GM21381 (cell line): ENCODE measurements around the gene CLEC7A.

Experiments
- ATAC-seq: cut with Tn5 transposase; IDR thresholded peaks from one replicate; pipeline ENCODE4 v1.9.1; 2021; ENCODE audit warnings: mild to moderate bottlenecking, moderate library complexity; ENCODE audit not compliant: unreplicated experiment

CLEC7A gene

DNA sequence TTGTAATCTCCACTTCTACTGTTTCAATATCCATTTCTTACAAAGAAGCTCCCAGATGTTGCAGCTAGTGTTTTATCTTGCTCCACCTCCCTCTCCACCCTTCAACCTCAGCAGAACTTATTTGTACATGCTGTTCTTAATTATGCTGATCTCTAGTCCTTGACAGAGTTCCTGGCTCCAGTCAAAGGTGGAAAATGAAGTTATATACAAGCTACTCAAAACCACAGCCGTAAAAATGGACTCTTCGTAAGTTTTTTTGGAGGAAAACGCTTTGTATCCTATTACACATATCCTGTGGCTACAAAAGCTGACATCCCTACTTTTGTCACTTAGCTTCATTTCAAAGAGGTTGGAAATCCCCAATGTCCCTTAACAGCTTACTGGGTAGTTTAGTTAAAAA, 32.5 kb downstream of the CLEC7A start:
- no peak for ATAC-seq

DNA sequence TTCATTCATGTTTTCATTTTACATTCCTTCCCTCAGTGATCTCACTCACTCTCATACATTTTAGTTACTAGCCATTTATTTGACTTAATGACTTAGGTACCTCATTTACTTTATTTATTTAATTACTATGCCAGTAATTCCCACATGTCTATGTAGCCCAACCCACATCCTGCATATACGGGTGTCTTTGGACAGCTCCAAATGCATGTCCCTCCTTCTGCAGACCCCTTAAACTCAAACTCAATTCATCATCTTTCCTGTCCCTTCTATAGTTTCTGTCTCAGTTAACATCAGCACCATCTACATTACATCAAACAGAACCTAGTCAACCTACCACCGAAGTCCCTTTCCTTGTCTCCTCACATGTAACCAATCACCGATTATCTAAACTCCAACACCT, 34.0 kb downstream of the CLEC7A start:
- ATAC-seq: no peak

DNA sequence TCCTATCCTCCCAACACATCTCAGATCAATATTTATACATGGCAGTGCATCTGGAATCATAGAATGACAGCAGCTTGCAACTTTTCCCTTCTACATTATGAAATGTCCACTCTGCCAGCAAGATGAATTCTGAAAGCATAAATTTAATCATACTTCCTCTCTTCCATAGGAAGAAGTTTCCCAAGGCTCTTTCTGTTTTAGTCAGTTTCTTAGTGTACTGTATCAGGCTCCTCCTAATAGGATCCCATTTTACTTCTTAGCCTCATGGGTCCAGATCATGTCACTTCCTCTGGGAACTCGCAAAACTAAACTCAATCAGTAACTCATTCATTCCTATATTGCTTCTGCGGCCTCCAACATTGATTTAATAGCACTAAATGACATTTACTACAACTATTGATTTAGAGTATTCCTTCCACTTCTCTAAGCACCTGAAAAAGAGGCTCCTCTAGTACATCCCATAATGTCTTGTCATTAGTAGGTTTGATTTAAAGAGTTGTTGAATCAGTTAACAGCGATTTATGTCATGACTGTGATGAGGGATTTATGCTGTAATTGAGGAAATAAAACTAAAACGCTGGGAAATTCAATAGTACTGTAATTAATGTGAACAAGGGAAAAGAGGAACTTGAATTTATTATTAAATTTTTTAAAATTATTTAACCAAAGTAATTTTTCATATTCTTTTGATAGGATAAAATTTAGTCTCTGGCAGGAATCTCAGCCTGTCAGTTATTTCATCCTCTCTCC, 35.2 kb downstream of the CLEC7A start:
- no peak for ATAC-seq

DNA sequence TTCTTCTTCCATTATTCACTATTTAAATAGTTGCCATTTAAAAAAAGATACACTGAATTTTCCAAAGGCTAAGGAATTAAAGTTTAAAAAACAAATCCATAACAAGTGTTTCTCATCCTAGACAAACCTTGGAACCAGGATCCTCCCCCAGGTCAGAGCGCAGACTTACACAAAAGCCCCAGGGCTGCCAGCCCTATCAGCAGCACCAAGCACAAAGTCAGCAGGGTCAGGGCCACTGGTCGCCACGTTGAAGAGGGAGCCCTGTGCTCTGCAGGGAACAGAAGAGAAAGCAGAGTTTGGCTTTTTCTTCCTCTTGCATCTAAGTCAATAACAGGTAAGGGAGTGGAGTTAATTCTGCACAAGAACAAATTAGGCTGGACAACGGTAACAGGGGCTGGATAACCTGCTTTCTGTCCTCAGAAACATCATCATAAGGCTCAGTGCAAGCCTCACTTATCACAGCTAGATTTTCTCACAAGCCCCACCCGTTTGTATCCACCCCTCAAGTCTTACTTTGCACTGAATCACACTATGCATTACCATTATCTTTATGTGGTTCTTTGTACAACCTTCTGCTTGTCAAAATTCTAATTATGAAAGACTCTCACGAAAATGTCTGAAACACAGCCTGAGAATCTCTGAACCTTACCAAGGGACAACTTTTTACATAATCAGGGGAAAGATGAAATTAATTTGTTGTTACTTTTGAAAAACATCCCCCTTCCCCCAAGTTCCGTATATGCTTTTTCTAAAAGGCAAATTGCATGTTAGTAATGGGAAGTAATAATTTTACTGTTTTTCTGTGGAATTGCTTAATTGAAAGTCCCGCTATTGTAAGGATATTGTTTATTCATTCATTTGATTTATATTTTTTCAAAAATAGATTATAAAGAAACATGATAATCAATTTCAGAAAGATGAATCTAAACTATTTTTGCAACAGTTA, 40.8 kb downstream of the CLEC7A start:
- no peak for ATAC-seq

DNA sequence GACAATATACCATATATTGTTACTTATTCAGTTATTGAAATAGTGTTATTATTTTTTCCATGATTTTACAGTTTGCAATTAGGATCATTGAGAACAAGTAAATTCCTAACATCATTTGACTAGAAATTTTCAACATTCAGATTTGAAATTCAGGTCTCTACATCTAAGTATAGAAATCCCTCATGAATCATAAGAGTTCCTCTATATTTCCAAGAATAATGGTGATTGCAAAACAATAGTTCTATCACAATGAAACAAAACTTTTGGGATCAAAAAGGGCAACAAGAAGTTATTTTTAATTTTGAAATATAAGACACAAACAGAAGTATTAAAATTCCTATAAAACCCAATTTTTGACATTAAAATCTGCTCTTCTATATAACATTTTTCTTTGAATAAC, 42.0 kb downstream of the CLEC7A start:
- no peak for ATAC-seq

DNA sequence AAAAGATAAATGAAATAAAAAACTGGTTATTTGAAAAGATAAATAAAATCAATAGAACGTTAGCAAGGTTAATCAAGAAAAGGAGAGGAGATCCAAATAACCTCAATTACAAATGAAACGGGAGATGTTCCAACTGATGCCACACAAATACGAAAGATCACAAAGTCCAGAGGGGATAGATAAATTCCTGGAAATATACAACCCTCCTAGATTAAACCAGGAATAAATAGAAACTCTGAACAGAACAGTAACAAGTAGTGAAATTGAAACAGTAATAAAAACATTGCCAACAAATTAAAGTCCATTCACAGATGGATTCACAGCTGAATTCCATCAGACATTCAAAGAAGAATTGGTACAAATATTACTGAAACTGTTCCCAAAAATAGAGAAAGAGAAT, 43.6 kb downstream of the CLEC7A start:
- no peak for ATAC-seq

DNA sequence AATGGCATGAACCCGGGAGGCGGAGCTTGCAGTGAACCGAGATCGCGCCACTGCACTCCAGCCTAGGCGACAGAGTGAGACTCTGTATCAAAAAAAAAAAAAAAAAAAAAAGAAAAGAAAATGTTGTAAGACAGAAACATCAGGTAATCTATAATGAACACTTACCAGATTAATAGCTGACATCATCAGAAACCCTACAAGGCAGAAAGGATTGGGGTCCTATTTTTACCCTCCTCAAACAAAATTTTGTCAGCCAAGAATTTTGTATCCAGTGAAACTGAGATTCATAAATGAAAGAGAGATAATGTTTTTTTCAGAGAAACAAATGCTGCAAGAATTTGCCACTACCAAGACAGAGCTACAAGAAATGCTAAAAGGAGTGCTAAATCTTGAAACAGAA, 45.3 kb downstream of the CLEC7A start:
- ATAC-seq: no peak

DNA sequence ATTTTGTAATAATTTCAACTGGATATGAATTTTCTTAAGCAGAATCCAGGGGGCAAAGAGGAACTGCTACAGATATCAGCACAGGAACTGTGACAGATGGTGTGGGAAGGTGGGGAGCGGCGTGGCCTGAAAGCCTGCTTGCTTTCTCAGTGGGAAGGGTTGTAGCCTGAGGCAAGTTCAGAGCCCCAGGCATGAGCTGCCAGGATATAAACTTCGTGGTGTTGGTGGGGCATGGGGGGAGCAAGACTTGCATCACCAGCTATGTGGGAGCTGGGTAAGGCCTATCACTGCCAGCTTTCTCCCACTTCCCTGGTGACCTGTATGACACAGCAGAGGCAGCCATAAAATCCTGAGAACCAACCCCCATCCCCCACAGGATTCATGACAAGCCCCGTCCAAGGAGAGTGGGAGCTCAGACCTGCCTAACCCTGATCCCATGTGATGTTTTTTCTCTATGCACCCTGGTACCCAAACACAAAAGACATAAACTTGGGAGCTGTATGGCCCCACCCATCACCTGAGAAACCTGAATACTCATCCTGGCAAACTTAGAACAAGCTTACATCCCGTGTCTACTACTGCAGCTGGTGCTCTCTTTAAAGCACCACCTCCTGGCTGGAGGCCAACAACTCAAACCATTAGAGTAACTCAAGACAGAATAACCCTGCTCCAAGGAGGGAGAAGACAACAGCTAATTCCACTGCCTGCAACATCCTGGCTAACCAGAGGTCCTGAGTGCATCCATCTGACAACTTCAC, 47.7 kb downstream of the CLEC7A start:
- no peak for ATAC-seq

DNA sequence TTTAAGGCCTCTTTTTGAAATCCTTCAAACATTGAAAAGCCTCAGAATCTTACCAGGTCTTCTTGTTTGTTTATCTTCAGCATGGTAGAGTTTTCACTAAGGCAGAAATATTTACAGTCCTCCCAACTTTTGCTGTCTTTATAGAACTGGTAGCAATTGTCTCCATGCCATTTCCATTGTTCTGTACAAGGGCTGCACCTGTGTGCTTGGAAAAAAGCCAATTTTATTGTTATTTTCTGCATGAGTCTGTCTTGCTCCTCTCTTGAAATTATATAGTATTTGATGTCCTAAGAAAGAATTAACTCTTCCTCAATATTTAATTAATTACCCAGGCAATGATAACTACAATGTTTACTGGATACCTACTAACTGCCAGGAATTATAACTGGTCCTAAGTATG, 54.5 kb downstream of the CLEC7A start:
- ATAC-seq: no peak

DNA sequence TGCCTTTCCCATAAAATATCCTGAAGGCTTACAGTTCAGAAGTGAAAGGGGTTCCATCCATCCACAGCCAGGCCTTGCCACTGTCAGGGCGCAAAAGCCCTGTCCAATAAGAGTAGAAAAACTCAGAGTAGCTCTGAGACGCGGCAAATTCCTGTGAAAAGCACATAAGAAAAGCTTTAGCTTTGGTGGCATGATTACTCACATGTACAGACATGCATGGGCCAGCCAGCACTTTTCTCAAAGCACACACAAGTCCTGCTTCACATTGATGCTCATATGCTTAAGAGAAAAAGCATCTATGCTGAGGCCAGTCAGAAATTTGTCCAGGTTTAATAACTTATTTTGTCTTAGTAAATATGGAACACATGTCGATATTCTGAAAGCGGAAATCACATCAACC, 56.7 kb downstream of the CLEC7A start:
- no peak for ATAC-seq

DNA sequence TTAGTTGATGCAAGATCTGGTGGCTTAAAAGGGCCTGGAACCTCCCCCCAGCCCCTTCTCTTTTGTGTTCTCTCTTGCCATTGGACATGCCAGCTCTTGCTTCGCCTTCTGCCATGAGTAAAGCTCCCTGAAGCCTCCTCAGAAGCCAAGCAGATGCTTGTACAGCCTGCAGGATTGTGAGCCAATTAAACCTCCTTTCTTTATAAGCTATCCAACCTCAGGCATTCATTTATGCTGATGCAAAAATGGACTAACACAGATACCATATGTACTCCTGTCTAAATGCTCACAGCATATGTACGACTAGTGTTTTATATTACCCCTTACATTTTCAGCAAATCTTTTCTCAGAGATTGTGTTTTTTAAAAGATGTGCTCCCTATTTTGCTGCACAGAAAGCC, 57.9 kb downstream of the CLEC7A start:
- ATAC-seq: no peak

DNA sequence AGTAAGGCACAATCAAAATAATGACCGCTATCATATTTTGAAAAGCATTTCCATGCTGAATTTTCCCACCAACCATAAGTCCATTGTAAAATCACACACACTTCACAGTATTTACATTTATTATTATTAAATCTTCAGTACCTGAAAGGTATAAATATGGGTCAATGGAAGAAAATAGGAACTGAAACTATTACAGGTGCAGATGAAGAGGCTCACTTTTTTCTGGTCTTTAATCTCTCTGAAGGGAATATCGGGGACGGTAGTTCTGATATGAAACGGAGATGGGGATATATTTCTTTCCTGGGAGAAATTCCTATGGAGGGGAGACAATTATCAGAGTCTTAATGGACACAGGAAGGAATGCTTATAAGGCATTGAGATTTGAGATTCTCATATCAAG, 59.6 kb downstream of the CLEC7A start:
- ATAC-seq: no peak

DNA sequence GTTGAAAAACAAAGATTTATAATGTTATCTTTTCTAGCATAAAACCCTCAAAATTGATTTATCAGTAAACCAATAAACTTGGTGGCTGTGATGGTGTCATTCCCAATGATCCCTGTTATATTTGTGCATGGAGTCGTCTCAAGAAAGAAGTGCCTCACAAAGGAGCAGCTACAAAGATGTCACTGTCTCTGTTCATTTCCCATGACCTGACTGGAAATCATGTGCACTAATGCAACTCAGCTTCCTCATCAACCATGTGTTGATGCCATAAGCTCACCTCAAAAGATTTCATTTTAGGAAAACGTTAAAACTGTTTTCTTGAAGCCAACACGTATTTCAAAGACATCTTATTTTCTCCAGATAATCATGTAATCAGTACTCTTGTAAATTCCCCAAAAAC, 60.0 kb downstream of the CLEC7A start:
- no peak for ATAC-seq

DNA sequence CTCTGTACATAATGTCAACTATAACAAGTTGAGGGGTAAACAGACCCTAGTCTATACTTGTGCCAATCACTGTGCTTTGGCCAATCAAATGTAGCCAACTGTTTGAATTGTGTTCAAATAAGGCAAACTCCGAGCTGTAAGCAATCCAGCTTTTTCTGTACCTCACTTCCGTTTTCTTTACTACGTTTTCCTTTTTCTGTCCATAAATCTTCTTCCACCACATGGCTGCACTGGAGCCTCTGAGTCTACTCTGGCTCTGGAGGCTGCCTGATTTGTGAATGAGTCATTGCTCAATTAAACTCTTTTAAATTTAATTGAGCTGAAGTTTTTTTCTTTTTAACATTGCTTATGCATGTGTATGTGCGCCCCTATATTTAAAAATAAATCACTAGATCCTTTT, 60.9 kb downstream of the CLEC7A start:
- ATAC-seq: no peak

DNA sequence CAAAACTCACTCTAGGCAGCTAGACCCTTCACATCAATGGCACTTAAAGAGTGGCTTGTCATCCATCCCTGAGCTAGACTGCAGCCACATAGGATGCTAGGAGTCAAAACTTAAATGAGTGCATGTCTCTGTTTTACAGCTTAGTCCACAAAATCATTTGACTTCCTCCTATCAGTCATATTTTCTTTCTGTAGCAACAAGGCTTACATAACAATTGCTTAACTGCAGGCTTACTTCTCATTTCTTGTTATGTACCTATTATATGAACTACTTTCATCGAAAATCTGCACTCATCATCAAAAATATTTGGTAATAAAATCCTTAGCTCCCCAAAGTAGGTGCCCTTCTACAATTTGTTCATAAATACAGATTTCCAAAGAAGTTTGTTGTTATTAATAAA, 61.4 kb downstream of the CLEC7A start:
- no peak for ATAC-seq

DNA sequence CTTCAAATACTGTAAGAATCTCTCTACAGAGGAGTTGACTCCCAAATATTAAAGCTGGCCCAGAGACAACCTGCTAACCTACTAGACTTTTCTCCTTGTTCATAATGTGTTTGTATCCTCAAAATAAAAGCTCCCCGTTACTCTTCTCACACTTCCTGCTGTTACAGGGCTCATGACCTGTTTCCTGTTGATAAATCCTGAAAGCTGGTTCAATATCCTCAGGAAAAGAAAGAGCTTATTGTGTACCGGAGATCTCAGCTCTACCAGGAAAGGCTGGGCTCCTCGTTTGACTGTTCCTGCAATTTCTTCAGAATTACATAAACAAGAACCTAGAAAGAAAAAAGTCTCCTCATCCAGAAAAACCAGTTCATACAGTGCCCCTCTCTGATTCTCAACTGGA, 62.1 kb downstream of the CLEC7A start:
- ATAC-seq: no peak

DNA sequence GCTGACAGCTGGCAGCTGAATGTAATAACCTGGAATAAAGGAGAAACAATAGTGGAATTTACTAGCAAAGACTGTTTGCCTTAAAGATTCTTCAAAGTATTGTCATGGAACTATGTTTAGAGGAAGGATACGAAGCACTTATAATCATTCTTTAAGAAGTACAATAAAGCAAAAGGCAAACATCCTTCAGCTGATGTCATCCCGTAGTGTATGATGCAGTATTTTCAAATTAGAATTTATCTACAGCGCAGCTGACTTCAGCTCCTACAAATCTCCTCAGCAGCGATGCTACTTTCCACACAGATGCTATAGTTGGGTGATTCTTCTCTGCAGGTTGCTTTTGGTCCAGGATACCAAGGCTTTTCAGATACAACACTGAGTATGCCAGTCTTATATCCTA, 62.7 kb downstream of the CLEC7A start:
- ATAC-seq: no peak
